Glutamatergic neuron (in vitro differentiated cells): ENCODE results near the gene FOXI2. TPM values are rescaled to one million over a fixed set of nuclear protein-coding genes. Genes with fewer than 3 reads are reported as not detected.

ENCODE experiments used
- DNase-seq: peaks from one replicate; pipeline ENCODE4 v3.0.0; 2022
- H3K27ac Mint-ChIP-seq: one replicate; pipeline ENCODE4 v1.8.0; 2020; ENCODE audit warnings: mild to moderate bottlenecking, mixed read lengths, inconsistent platforms; ENCODE audit not compliant: unreplicated experiment
- H3K27me3 Mint-ChIP-seq: one replicate; pipeline ENCODE4 v1.8.0; 2020; ENCODE audit warnings: mild to moderate bottlenecking, moderate library complexity, mixed read lengths, inconsistent platforms; ENCODE audit not compliant: unreplicated experiment
- H3K36me3 Mint-ChIP-seq: one replicate; pipeline ENCODE4 v1.8.0; 2020; ENCODE audit warnings: mild to moderate bottlenecking, mixed read lengths, inconsistent platforms; ENCODE audit not compliant: unreplicated experiment
- H3K4me1 Mint-ChIP-seq: one replicate; pipeline ENCODE4 v1.8.0; 2020; ENCODE audit warnings: mild to moderate bottlenecking, low read depth, mixed read lengths, inconsistent platforms; ENCODE audit not compliant: unreplicated experiment
- H3K4me3 Mint-ChIP-seq: one replicate; pipeline ENCODE4 v1.8.0; 2020; ENCODE audit warnings: mild to moderate bottlenecking, mixed read lengths, inconsistent platforms; ENCODE audit not compliant: unreplicated experiment
- H3K9me3 Mint-ChIP-seq: one replicate; pipeline ENCODE4 v1.8.0; 2020; ENCODE audit warnings: mild to moderate bottlenecking, moderate library complexity, mixed read lengths, inconsistent platforms; ENCODE audit not compliant: unreplicated experiment
- total RNA-seq: library from RNA; stranded (reverse); fragmentation: NEBNext Ultra II Directional; extraction: Animal tissue kit (Norgen Biotek cat#: 25700); gene quantifications from one replicate; pipeline ENCODE4 v1.2.1, GENCODE V29; 2021; ENCODE audit not compliant: unreplicated experiment
- TF ChIP-seq, protein P1 (sequence below): fragments of 200-600 bp; sonication (generic); IDR thresholded peaks from one replicate; pipeline ENCODE4 v1.5.0; 2021; ENCODE audit not compliant: partially characterized antibody, unreplicated experiment

FOXI2 gene
- total RNA-seq, 1 donor from 2014 or later, result 0.17 TPM

DNA sequence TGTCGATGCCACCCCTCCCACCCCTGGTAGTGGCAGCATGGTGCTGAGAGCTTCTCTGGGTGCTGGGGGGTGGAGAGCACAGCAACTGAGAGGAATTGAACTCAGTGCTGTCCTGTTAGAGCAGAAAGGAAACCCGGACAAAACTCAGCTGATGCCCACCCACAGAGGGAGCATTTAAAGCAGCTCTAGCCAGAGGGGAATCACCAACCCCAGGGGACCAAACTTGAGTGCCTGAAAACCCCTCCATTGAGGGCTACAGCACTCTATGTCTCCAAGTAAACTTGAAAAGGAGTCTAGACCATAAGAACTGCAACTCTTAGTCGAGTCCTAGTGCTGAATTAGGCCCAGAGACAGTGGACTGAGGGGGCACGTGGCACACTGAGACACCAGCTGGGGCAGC lies 16.8 kb upstream of the FOXI2 start:
- Mint-ChIP-seq H3K27me3 (no peaks in the 10 kb centered on the region), H3K36me3 (peaks cover 6% of the 10 kb centered on the region), H3K4me1 (no peaks in the 10 kb centered on the region), H3K9me3 (no peaks in the 10 kb centered on the region), H3K27ac (no peak overlapping the region), H3K4me3 (no peak overlapping the region)
- no peak for DNase-seq
- TF ChIP-seq, protein P1, sequence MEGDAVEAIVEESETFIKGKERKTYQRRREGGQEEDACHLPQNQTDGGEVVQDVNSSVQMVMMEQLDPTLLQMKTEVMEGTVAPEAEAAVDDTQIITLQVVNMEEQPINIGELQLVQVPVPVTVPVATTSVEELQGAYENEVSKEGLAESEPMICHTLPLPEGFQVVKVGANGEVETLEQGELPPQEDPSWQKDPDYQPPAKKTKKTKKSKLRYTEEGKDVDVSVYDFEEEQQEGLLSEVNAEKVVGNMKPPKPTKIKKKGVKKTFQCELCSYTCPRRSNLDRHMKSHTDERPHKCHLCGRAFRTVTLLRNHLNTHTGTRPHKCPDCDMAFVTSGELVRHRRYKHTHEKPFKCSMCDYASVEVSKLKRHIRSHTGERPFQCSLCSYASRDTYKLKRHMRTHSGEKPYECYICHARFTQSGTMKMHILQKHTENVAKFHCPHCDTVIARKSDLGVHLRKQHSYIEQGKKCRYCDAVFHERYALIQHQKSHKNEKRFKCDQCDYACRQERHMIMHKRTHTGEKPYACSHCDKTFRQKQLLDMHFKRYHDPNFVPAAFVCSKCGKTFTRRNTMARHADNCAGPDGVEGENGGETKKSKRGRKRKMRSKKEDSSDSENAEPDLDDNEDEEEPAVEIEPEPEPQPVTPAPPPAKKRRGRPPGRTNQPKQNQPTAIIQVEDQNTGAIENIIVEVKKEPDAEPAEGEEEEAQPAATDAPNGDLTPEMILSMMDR, result no peak

DNA sequence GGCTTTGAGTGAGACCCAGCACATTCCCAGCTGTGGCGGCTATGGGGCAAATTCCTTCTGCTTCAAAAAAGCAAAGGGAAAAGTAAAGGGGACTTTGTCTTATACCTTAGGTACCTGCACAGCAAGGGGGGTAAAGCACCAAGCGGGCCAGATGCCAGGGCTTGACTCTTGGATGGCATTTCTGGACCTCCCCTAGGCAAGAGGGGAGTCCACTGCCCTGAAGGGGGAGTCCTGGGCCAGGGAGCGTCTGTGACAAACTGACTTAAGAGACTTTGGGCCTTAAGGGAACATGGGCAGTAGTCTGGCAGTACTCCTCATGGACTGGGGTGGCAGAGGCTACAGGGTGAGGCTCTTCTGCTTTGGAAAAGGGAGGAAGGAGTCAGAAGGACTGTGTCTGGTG lies 16.1 kb upstream of the FOXI2 start:
- TF ChIP-seq, protein P1, result no peak
- no peaks in the 10 kb centered on the region for H3K9me3 Mint-ChIP-seq
- H3K27me3 Mint-ChIP-seq, result no peaks in the 10 kb centered on the region
- H3K4me3 Mint-ChIP-seq, result no peak overlapping the region
- H3K27ac Mint-ChIP-seq, result no peak overlapping the region
- no peaks in the 10 kb centered on the region for H3K4me1 Mint-ChIP-seq
- no peak for DNase-seq
- peaks cover 6% of the 10 kb centered on the region for H3K36me3 Mint-ChIP-seq

DNA sequence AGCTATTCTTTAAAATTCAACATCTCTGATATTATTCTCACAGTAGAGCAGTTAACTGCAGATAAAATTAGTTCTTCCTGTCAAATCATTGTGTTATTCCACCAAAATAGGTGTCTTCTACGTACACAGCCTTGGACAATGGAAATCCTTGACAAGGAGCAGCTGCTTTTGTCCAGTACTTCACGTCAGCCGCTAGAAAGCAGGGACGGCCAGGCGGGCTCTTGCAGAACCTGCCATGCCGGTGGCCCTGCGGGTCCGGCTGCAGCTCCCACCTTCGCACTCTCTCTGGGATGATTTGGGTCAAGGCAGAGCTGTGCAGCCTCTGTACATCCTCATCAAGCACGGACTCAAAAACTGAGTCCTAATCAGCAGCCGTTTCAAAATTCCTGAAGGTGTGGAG lies 2.2 kb upstream of the FOXI2 start:
- no peak overlapping the region for H3K27ac Mint-ChIP-seq
- TF ChIP-seq, protein P1, result no peak
- no peak overlapping the region for H3K4me3 Mint-ChIP-seq
- peaks cover 2% of the 10 kb centered on the region for H3K9me3 Mint-ChIP-seq
- no peaks in the 10 kb centered on the region for H3K4me1 Mint-ChIP-seq
- peaks cover 17% of the 10 kb centered on the region for H3K27me3 Mint-ChIP-seq
- no peak for DNase-seq
- peaks cover 13% of the 10 kb centered on the region for H3K36me3 Mint-ChIP-seq

DNA sequence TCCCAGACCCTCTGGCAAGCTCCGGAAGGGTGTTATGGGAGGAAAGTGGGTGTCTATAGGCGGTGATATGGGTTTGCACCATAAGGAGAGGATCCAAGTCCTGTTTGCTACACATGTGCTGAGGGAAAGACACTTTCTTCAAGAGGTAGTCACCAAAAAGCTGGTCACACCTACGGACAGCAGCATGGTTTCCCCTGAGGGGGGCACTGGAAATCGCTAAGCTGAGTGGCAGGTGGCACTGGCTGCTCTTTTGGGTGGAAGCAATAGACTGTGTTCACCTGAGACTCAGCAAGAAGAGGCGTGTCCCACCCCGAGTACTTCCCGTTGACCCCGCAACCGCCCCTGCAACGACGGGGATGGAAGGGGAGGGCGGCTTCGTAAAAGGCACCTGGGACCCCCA lies 1.8 kb upstream of the FOXI2 start:
- Mint-ChIP-seq H3K4me3 (no peak overlapping the region), H3K27me3 (peaks cover 19% of the 10 kb centered on the region), H3K4me1 (no peaks in the 10 kb centered on the region), H3K27ac (no peak overlapping the region), H3K9me3 (peaks cover 2% of the 10 kb centered on the region), H3K36me3 (peaks cover 13% of the 10 kb centered on the region)
- no peak for DNase-seq
- TF ChIP-seq, protein P1, result no peak

DNA sequence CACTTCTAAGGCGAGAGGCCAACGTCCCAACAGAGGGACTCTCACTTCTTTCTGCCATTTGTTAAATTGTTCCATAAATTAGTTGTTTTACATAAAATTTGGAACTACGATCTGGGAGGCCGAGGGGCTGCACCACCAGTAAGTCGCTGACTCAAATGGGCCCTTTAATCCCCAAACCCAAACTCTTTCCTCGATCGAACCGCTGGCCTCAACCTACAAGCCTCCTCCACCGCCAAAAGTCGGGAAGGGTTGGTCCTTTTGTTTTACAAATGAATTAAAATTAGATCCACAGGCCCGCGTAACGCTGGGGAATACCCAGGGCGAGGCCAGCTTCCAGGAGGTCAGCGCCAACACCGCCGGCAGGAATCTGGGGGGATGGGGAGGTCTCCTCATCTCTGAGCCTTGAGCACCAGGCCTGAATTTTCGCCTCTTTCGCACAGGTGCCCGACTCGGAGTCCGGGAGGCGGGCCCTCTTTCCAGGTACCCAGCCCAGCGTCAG lies 1.2 kb upstream of the FOXI2 start:
- no peak for DNase-seq
- no peak overlapping the region for H3K4me3 Mint-ChIP-seq
- H3K27me3 Mint-ChIP-seq, result peaks cover 20% of the 10 kb centered on the region
- no peaks in the 10 kb centered on the region for H3K4me1 Mint-ChIP-seq
- peaks cover 10% of the 10 kb centered on the region for H3K36me3 Mint-ChIP-seq
- peaks cover 2% of the 10 kb centered on the region for H3K9me3 Mint-ChIP-seq
- TF ChIP-seq, protein P1, result no peak
- H3K27ac Mint-ChIP-seq, result no peak overlapping the region
